ENCODE measurements around the gene SPRR1A.

DNA sequence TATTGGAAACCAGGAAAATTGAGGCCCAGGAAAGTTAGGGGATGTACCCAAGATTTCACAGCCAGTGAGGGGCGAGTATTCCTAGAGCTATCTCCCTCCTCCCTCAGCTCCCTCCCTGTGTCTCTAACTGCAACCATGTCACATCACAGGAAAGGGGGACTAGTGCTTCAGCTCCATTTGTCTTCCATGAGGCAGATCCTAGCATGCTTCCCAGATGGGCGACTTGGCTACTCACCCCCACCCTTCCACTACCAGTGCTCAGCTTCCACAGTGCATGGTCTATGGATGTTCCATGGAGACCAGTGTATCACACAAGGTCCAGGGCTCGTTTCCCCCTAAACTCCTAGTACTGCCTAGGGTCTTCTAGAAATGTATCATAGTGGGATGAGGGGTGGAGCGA is 18.0 kb upstream of the SPRR1A start:
- TF ChIP-seq CREB1 (IDR thresholded peaks at IDR 0.05): no peak
- TF ChIP-seq CREB1 (CRISPR knock-in tag; IDR thresholded peaks at IDR 0.05): no peak
- no peak for TF ChIP-seq ZBTB8A (CRISPR knock-in tag; IDR thresholded peaks at IDR 0.05; ENCODE audit: borderline replicate concordance, low read depth)
- no peak for TF ChIP-seq ZNF768 (CRISPR knock-in tag; IDR thresholded peaks at IDR 0.05)
- no peak for TF ChIP-seq ZNF552 (CRISPR knock-in tag; IDR thresholded peaks at IDR 0.05; ENCODE audit: borderline replicate concordance)
- no peak for TF ChIP-seq ZNF180 (CRISPR knock-in tag; IDR thresholded peaks at IDR 0.05; ENCODE audit: borderline replicate concordance, low read depth)
- TF ChIP-seq, protein P1, sequence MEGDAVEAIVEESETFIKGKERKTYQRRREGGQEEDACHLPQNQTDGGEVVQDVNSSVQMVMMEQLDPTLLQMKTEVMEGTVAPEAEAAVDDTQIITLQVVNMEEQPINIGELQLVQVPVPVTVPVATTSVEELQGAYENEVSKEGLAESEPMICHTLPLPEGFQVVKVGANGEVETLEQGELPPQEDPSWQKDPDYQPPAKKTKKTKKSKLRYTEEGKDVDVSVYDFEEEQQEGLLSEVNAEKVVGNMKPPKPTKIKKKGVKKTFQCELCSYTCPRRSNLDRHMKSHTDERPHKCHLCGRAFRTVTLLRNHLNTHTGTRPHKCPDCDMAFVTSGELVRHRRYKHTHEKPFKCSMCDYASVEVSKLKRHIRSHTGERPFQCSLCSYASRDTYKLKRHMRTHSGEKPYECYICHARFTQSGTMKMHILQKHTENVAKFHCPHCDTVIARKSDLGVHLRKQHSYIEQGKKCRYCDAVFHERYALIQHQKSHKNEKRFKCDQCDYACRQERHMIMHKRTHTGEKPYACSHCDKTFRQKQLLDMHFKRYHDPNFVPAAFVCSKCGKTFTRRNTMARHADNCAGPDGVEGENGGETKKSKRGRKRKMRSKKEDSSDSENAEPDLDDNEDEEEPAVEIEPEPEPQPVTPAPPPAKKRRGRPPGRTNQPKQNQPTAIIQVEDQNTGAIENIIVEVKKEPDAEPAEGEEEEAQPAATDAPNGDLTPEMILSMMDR (CRISPR knock-in tag; IDR thresholded peaks at IDR 0.05): no peak

Measured in HepG2 (cell line).